Neural cell (in vitro differentiated cells): Measurements from ENCODE around the gene MYF5. TPM values are rescaled to one million over a fixed set of nuclear protein-coding genes. Genes with fewer than 3 reads are reported as not detected.

Experiments used
- H2AFZ ChIP-seq: fragments of 200-600, 300-800 bp; sonication (generic), shearing (Covaris generic); 2 replicates; pipeline ENCODE4 v1.6.0; 2014; ENCODE audit warnings: low read depth, mild to moderate bottlenecking, antibody characterized with exemption, low read length, moderate library complexity
- H3F3A ChIP-seq: fragments of 200-600 bp; shearing (Covaris generic); 2 replicates; pipeline ENCODE4 v1.6.1; 2016; ENCODE audit warnings: mild to moderate bottlenecking, moderate library complexity, mixed read lengths, antibody characterized with exemption, low read length; ENCODE audit not compliant: insufficient read depth, poor library complexity, severe bottlenecking
- H3K27ac ChIP-seq: fragments of 200-600, 300-800 bp; sonication (generic), shearing (Covaris generic); 2 replicates; pipeline ENCODE4 v1.5.1; 2014; ENCODE audit warnings: mild to moderate bottlenecking, low read length, moderate library complexity
- H3K27me3 ChIP-seq: fragments of 300-800, 200-600 bp; sonication (generic), shearing (Covaris generic); 2 replicates; pipeline ENCODE4 v1.6.0; 2014; ENCODE audit warnings: mild to moderate bottlenecking, low read depth, low read length, moderate library complexity; ENCODE audit not compliant: insufficient read depth
- H3K36me3 ChIP-seq: fragments of 300-800, 200-600 bp; sonication (generic), shearing (Covaris generic); 2 replicates; pipeline ENCODE4 v1.5.1; 2014; ENCODE audit warnings: mild to moderate bottlenecking, antibody characterized with exemption, low read length, moderate library complexity; ENCODE audit not compliant: insufficient read depth
- H3K4me2 ChIP-seq: fragments of 300-800, 200-600 bp; sonication (generic), shearing (Covaris generic); 2 replicates; pipeline ENCODE4 v1.6.0; 2014; ENCODE audit warnings: mild to moderate bottlenecking, low read length
- H3K4me3 ChIP-seq: fragments of 300-800, 200-600 bp; sonication (generic), shearing (Covaris generic); 2 replicates; pipeline ENCODE4 v1.5.1; 2014; ENCODE audit warnings: mild to moderate bottlenecking, low read length, moderate library complexity
- H3K79me2 ChIP-seq: fragments of 200-600 bp; shearing (Covaris generic); replicated peaks from 2 replicates; pipeline ENCODE4 v1.6.0; 2014; ENCODE audit warnings: mild to moderate bottlenecking, low read length, moderate library complexity; ENCODE audit not compliant: insufficient read depth
- H3K9ac ChIP-seq: fragments of 300-800, 200-600 bp; sonication (generic), shearing (Covaris generic); 2 replicates; pipeline ENCODE4 v1.6.1; 2016; ENCODE audit warnings: mild to moderate bottlenecking, low read length, mixed read lengths
- H3K9me2 ChIP-seq: fragments of 200-600 bp; shearing (Covaris generic); 2 replicates; pipeline ENCODE4 v1.6.1; 2016; ENCODE audit warnings: mild to moderate bottlenecking, low read length, mixed read lengths; ENCODE audit not compliant: insufficient read depth
- H3K9me3 ChIP-seq: fragments of 200-600, 300-800 bp; sonication (generic), shearing (Covaris generic); 2 replicates; pipeline ENCODE4 v1.6.1; 2016; ENCODE audit warnings: mild to moderate bottlenecking, mixed run types, low read length, moderate library complexity, mixed read lengths
- H4K20me1 ChIP-seq: fragments of 200-600 bp; shearing (Covaris generic); 2 replicates; pipeline ENCODE4 v1.6.1; 2016; ENCODE audit warnings: mild to moderate bottlenecking, mixed run types; ENCODE audit not compliant: insufficient read depth
- CTCF ChIP-seq: fragments of 450-650 bp; IDR thresholded peaks from 2 replicates; pipeline ENCODE4 v1.5.1; 2014; ENCODE audit warnings: antibody characterized with exemption, mild to moderate bottlenecking, moderate library complexity; ENCODE audit not compliant: poor library complexity, severe bottlenecking
- EP300 ChIP-seq: fragments of 450-650 bp; conservative IDR thresholded peaks from 2 replicates; pipeline ENCODE4 v1.6.1; 2014; ENCODE audit warnings: antibody characterized with exemption, mild to moderate bottlenecking, moderate library complexity; ENCODE audit not compliant: poor library complexity, severe bottlenecking
- EZH2 ChIP-seq: fragments of 200-600, 300-800 bp; shearing (Covaris generic), sonication (generic); IDR thresholded peaks from 2 replicates; pipeline ENCODE4 v1.6.1; 2014; ENCODE audit warnings: antibody characterized with exemption, low read length, borderline replicate concordance, mild to moderate bottlenecking; ENCODE audit not compliant: insufficient read depth, poor library complexity, severe bottlenecking
- MXI1 ChIP-seq: fragments of 450-650 bp; conservative IDR thresholded peaks from 2 replicates; pipeline ENCODE4 v1.6.1; 2014; ENCODE audit warnings: antibody characterized with exemption, mild to moderate bottlenecking; ENCODE audit not compliant: poor library complexity, severe bottlenecking
- POLR2AphosphoS5 ChIP-seq: IDR thresholded peaks from 2 replicates; pipeline ENCODE4 v1.6.1; 2012
- RAD21 ChIP-seq: fragments of 450-650 bp; conservative IDR thresholded peaks from 2 replicates; pipeline ENCODE4 v1.6.1; 2014; ENCODE audit warnings: antibody characterized with exemption, mild to moderate bottlenecking, moderate library complexity
- REST ChIP-seq: IDR thresholded peaks from 2 replicates; pipeline ENCODE4 v1.6.1; 2012; ENCODE audit warnings: borderline replicate concordance
- SMC3 ChIP-seq: fragments of 450-650 bp; conservative IDR thresholded peaks from 2 replicates; pipeline ENCODE4 v1.6.1; 2014; ENCODE audit warnings: antibody characterized with exemption, mild to moderate bottlenecking, moderate library complexity; ENCODE audit not compliant: poor library complexity
- TAF1 ChIP-seq: IDR thresholded peaks from 2 replicates; pipeline ENCODE4 v1.6.1; 2012; ENCODE audit warnings: low read depth
- polyA plus RNA-seq: library from polyadenylated mRNA; depleted of rRNA; stranded (reverse); fragments of >200 nt; gene quantifications from 2 replicates; pipeline ENCODE4 v1.2.3, GENCODE V29; 2014

MYF5 gene
- polyA plus RNA-seq, 1 donor from 2014 or later = not detected

GRCh38 chr12:80749456-80749855 is 32.7 kb downstream of the MYF5 start:
- no peak overlapping the region for H2AFZ ChIP-seq
- no peaks in the 10 kb centered on the region for H3K27me3 ChIP-seq
- no peaks in the 10 kb centered on the region for H3K36me3 ChIP-seq
- no peak overlapping the region for H3K4me2 ChIP-seq
- no peaks in the 10 kb centered on the region for H3K9me2 ChIP-seq
- H3F3A ChIP-seq = no peaks in the 10 kb centered on the region
- TF ChIP-seq RAD21 (no peak), CTCF (no peak), EP300 (no peak), REST (no peak), TAF1 (no peak), POLR2AphosphoS5 (no peak), SMC3 (no peak), MXI1 (no peak)
- no peak overlapping the region for H3K9ac ChIP-seq
- no peaks in the 10 kb centered on the region for H4K20me1 ChIP-seq
- no peak overlapping the region for H3K27ac ChIP-seq
- H3K9me3 ChIP-seq = no peaks in the 10 kb centered on the region
- no peaks in the 10 kb centered on the region for H3K79me2 ChIP-seq
- H3K4me3 ChIP-seq = no peak overlapping the region

DNA sequence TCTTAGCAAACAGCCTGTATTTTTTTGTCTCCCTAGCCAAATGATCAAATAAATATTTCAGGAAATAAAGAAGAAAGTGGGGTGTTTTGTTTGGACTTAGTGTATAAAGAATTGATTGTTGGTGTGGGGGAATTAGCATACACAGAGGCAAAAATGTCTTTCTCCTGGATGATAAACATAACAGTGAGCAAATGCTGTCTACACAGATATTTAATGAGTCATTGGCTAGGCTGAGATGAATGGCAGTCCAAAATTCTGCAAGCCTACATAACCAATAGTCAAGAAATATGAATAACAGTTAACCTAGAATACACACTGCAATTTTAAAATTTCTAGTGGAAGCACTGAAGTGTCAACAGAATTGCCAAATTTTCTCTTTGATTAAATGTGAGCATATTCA is 35.8 kb downstream of the MYF5 start:
- H3K9me3 ChIP-seq = no peaks in the 10 kb centered on the region
- H2AFZ ChIP-seq = no peak overlapping the region
- no peak overlapping the region for H3K27ac ChIP-seq
- no peak overlapping the region for H3K4me2 ChIP-seq
- no peaks in the 10 kb centered on the region for H3F3A ChIP-seq
- TF ChIP-seq REST = no peak
- no peak for TF ChIP-seq POLR2AphosphoS5
- TF ChIP-seq EZH2 = no peak
- TF ChIP-seq SMC3 = no peak
- TF ChIP-seq EP300 = no peak
- TF ChIP-seq RAD21 = no peak
- no peak for TF ChIP-seq CTCF
- TF ChIP-seq TAF1 = no peak
- no peak for TF ChIP-seq MXI1
- H3K36me3 ChIP-seq = no peaks in the 10 kb centered on the region
- H3K9me2 ChIP-seq = no peaks in the 10 kb centered on the region
- H3K27me3 ChIP-seq = no peaks in the 10 kb centered on the region
- H3K4me3 ChIP-seq = no peak overlapping the region
- H3K9ac ChIP-seq = no peak overlapping the region
- H4K20me1 ChIP-seq = no peaks in the 10 kb centered on the region
- H3K79me2 ChIP-seq = no peaks in the 10 kb centered on the region
